B cell (primary cell): Measurements from ENCODE around the gene CCDC187. TPM values are rescaled to one million over a fixed set of nuclear protein-coding genes. Genes with fewer than 3 reads are reported as not detected.

Source experiments
- ATAC-seq: fragments of 200-7000 bp; cut with Tn5 transposase; one replicate; pipeline ENCODE4 v1.10.0; 2021; ENCODE audit warnings: low read depth, mild to moderate bottlenecking, moderate number of reproducible peaks, moderate library complexity
- CTCF ChIA-PET: fragments of 350-600 bp; sonication (Branson Sonifier 250); formaldehyde crosslinking; loops from one replicate; lab custom pipeline; 2021; ENCODE audit warnings: antibody characterized with exemption, inconsistent platforms; lab: Charles Lee
- POLR2A ChIA-PET: fragments of 350-600 bp; sonication (Branson Sonifier 250); formaldehyde crosslinking; loops from one replicate; lab custom pipeline; 2021; ENCODE audit warnings: antibody characterized with exemption; lab: Charles Lee
- DNase-seq: peaks from one replicate; pipeline ENCODE4 v3.0.0; 2013
- H2AFZ ChIP-seq: 2 replicates; pipeline ENCODE4 v1.6.1; 2012; ENCODE audit warnings: mild to moderate bottlenecking, low read depth, low read length; ENCODE audit not compliant: insufficient read depth, poor library complexity, severe bottlenecking
- H3K27ac ChIP-seq, 2 donors: 1 replicate in 1 of 2; 2 replicates in 1 of 2; pipeline ENCODE4 v1.5.1; 2012 to 2013; ENCODE audit warnings: low read length in 2 of 2, mild to moderate bottlenecking in 2 of 2, moderate library complexity in 1 of 2
- H3K27me3 ChIP-seq, 4 experiments: fragments of 200-600 bp in 1 of 4; sonication (generic) in 1 of 4; replicated peaks in 1 of 4; 1 replicate in 2 of 4; 2 replicates in 2 of 4; pipeline versions ENCODE4 v1.6.1 to v1.7.0; 2013 to 2016; ENCODE audit warnings: low read length in 3 of 4, mild to moderate bottlenecking in 2 of 4, mixed read lengths in 1 of 4, moderate library complexity in 1 of 4; ENCODE audit not compliant: insufficient read depth in 4 of 4, control insufficient read depth in 3 of 4; ENCODE audit errors: control extremely low read depth in 1 of 4
- H3K36me3 ChIP-seq, 2 experiments: replicated peaks in 1 of 2; 1 replicate in 1 of 2; 2 replicates in 1 of 2; pipeline versions ENCODE4 v1.6.1 to v1.7.1; 2013; ENCODE audit warnings: low read length in 1 of 2; ENCODE audit not compliant: insufficient read depth in 2 of 2, control insufficient read depth in 1 of 2; ENCODE audit errors: control extremely low read depth in 1 of 2, extremely low read depth in 1 of 2
- H3K4me1 ChIP-seq, 2 donors: fragments of 200-600 bp in 1 of 2; sonication (generic) in 1 of 2; 1 replicate in 1 of 2; 2 replicates in 1 of 2; pipeline versions ENCODE4 v1.5.1 to v1.6.1; 2013 to 2017; ENCODE audit warnings: low read length in 2 of 2; ENCODE audit not compliant: control insufficient read depth in 2 of 2, insufficient read depth in 2 of 2
- H3K4me2 ChIP-seq: replicated peaks from 2 replicates; pipeline ENCODE3; 2012; ENCODE audit warnings: mild to moderate bottlenecking, low read depth, low read length; ENCODE audit not compliant: poor library complexity, severe bottlenecking
- H3K4me3 ChIP-seq, 5 experiments: fragments of 200-600 bp in 1 of 5; sonication (generic) in 1 of 5; 1 replicate in 3 of 5; 2 replicates in 2 of 5; pipeline versions ENCODE4 v1.5.1 to v1.7.0; 2011 to 2016; ENCODE audit warnings: low read length in 4 of 5, mild to moderate bottlenecking in 4 of 5, low read depth in 2 of 5, control low read depth in 1 of 5, moderate library complexity in 1 of 5; ENCODE audit not compliant: insufficient read depth in 1 of 5; ENCODE audit errors: control extremely low read depth in 1 of 5, extremely low read depth in 1 of 5
- H3K79me2 ChIP-seq: fragments of 200-600 bp; sonication (generic); one replicate; pipeline ENCODE4 v1.6.0; 2016; ENCODE audit warnings: low read length; ENCODE audit not compliant: control insufficient read depth, insufficient read depth
- H3K9ac ChIP-seq: fragments of 200-600 bp; sonication (generic); 2 replicates; pipeline ENCODE4 v1.6.1; 2017; ENCODE audit warnings: mild to moderate bottlenecking, low read length, moderate library complexity
- H3K9me3 ChIP-seq, 3 donors: one replicate each; pipeline versions ENCODE4 v1.6.1 to v1.7.1; 2013; ENCODE audit warnings: low read length in 2 of 3; ENCODE audit not compliant: control insufficient read depth in 2 of 3, insufficient read depth in 1 of 3; ENCODE audit errors: control extremely low read depth in 1 of 3
- H4K20me1 ChIP-seq: 2 replicates; pipeline ENCODE4 v1.6.0; 2012; ENCODE audit warnings: mild to moderate bottlenecking, low read length; ENCODE audit not compliant: insufficient read depth, control insufficient read depth, poor library complexity, severe bottlenecking
- H3K27ac Mint-ChIP-seq: one replicate; pipeline ENCODE4 v1.8.0; 2021; ENCODE audit warnings: mixed read lengths
- H3K27me3 Mint-ChIP-seq: one replicate; pipeline ENCODE4 v1.8.0; 2021; ENCODE audit warnings: mixed read lengths
- H3K4me1 Mint-ChIP-seq: one replicate; pipeline ENCODE4 v1.8.0; 2021; ENCODE audit warnings: mixed read lengths
- H3K4me3 Mint-ChIP-seq: one replicate; pipeline ENCODE4 v1.8.0; 2021; ENCODE audit warnings: mixed read lengths
- H3K9me3 Mint-ChIP-seq: one replicate; pipeline ENCODE4 v1.8.0; 2022; ENCODE audit warnings: mixed read lengths; ENCODE audit not compliant: insufficient read depth
- CTCF ChIP-seq: fragments of 200-600 bp; IDR thresholded peaks from one replicate; pipeline ENCODE4 v1.8.0; 2022; ENCODE audit warnings: antibody characterized with exemption, mild to moderate bottlenecking
- EZH2 ChIP-seq: IDR thresholded peaks from 2 replicates; pipeline ENCODE4 v1.6.1; 2012; ENCODE audit warnings: borderline replicate concordance, low read depth, mild to moderate bottlenecking, moderate library complexity, low read length; ENCODE audit not compliant: insufficient read depth, poor library complexity, severe bottlenecking
- WGBS: methylation state at CpG from one replicate; pipeline ENCODE4 v1.1.5; 2013; ENCODE audit warnings: missing lambda C conversion rate; ENCODE audit not compliant: insufficient coverage; 5-methylcytosine and 5-hydroxymethylcytosine counted together
- intact Hi-C: fragments of 100-400 bp; cut with micrococcal nuclease; formaldehyde crosslinking; loops from one replicate; pipeline ENCODE4 v1.10.0; 2022
- polyA plus RNA-seq: library from polyadenylated mRNA; depleted of rRNA; stranded (reverse); fragments of >200 nt; gene quantifications from 2 replicates; pipeline ENCODE4 v1.2.3, GENCODE V29; 2012
- total RNA-seq, 2 donors: library from RNA; stranded (reverse); fragments of 120-200 nt in 1 of 2; gene quantifications; 1 replicate in 1 of 2; 2 replicates in 1 of 2; pipeline versions ENCODE4 v1.2.3 to v1.2.4, GENCODE V29; 2013 to 2022

CCDC187 gene
- total and polyA plus RNA-seq, 2 donors (not counting 1 experiment from before 2014, with no cell fraction given): 1.5 to 7.6 TPM

GRCh38 chr9:136264441-136265405 lies 39.2 kb downstream of the CCDC187 start:
- intact Hi-C loops: no loop called here
- no peaks in the 10 kb centered on the region for H3K36me3 ChIP-seq
- no peaks in the 10 kb centered on the region for H3K79me2 ChIP-seq
- POLR2A ChIA-PET: no interaction called here
- H3K9me3 ChIP-seq: peaks cover 0 to 6% (median 0%) of the 10 kb centered on the region in 3 donors
- no peak overlapping the region for H3K4me2 ChIP-seq
- H3K27ac ChIP-seq: no peak overlapping the region
- H3K9ac ChIP-seq: no peak overlapping the region
- Mint-ChIP-seq H3K4me3 (no peak overlapping the region), H3K27me3 (no peaks in the 10 kb centered on the region), H3K4me1 (peaks cover 11% of the 10 kb centered on the region), H3K27ac (no peak overlapping the region), H3K9me3 (no peaks in the 10 kb centered on the region)
- no peak for ATAC-seq
- WGBS: 78% methylated on average over 24 of the region's 24 CpGs
- H4K20me1 ChIP-seq: no peaks in the 10 kb centered on the region
- H2AFZ ChIP-seq: no peak overlapping the region
- peaks cover 7 to 16% of the 10 kb centered on the region in 2 donors for H3K4me1 ChIP-seq
- H3K27me3 ChIP-seq: no peaks in the 10 kb centered on the region
- DNase-seq: no peak
- TF ChIP-seq CTCF (no peak), EZH2 (no peak)
- no peak overlapping the region for H3K4me3 ChIP-seq
- CTCF ChIA-PET: interaction anchor here (1.2 kb wide), 1 partner anchor 18 kb away, joined by 4 read pairs; no protein-coding TSS in a partner anchor

- Mint-ChIP-seq H3K27ac (no peak overlapping the region), H3K4me1 (peaks cover 11% of the 10 kb centered on the region), H3K4me3 (no peak overlapping the region), H3K9me3 (no peaks in the 10 kb centered on the region), H3K27me3 (no peaks in the 10 kb centered on the region)
- TF ChIP-seq CTCF (no peak), EZH2 (no peak)
- H3K27ac ChIP-seq: no peak overlapping the region
- intact Hi-C loops: no loop called here
- ChIA-PET POLR2A (no interaction called here), CTCF (interaction anchor here (1.2 kb wide), 1 partner anchor 19 kb away, joined by 4 read pairs; no protein-coding TSS in a partner anchor)
- no peak overlapping the region for H3K4me3 ChIP-seq
- H3K27me3 ChIP-seq: no peaks in the 10 kb centered on the region
- peaks cover 0 to 6% (median 0%) of the 10 kb centered on the region in 3 donors for H3K9me3 ChIP-seq
- no peaks in the 10 kb centered on the region for H4K20me1 ChIP-seq
- H3K36me3 ChIP-seq: no peaks in the 10 kb centered on the region
- no peak overlapping the region for H3K4me2 ChIP-seq
- H2AFZ ChIP-seq: no peak overlapping the region
- no peak overlapping the region for H3K9ac ChIP-seq
- 94% methylated on average over 19 of the region's 19 CpGs for WGBS
- peaks cover 7 to 16% of the 10 kb centered on the region in 2 donors for H3K4me1 ChIP-seq
- no peaks in the 10 kb centered on the region for H3K79me2 ChIP-seq
- DNase-seq: no peak
- no peak for ATAC-seq
Observed at GRCh38 chr9:136264031-136264430, 39.9 kb downstream of the CCDC187 start.
